Left ventricle myocardium inferior (tissue), 1 donor: Measurements from ENCODE around the gene TMEM40. TPM values are rescaled to one million over a fixed set of nuclear protein-coding genes. Genes with fewer than 3 reads are reported as not detected.
A peak's percentile ranks its signal among the peaks of the same experiment; 100 is the strongest.

ENCODE experiments used
- DNase-seq: peaks from one replicate; pipeline ENCODE4 v3.0.0-alpha.2; 2020
- H3K27ac ChIP-seq: fragments of 200-600 bp; replicated peaks from 2 replicates; pipeline ENCODE4 v1.8.0; 2021
- H3K27me3 ChIP-seq: fragments of 200-600 bp; 2 replicates; pipeline ENCODE4 v1.8.0; 2021; ENCODE audit warnings: low read depth
- H3K36me3 ChIP-seq: fragments of 200-600 bp; 2 replicates; pipeline ENCODE4 v1.8.0; 2021
- H3K4me1 ChIP-seq: fragments of 200-600 bp; 2 replicates; pipeline ENCODE4 v1.8.0; 2021
- H3K4me3 ChIP-seq: fragments of 200-600 bp; 2 replicates; pipeline ENCODE4 v1.8.0; 2021; ENCODE audit warnings: mild to moderate bottlenecking, moderate library complexity
- H3K9me3 ChIP-seq: fragments of 200-600 bp; replicated peaks from 2 replicates; pipeline ENCODE4 v1.8.0; 2021
- CTCF ChIP-seq: fragments of 200-600 bp; IDR thresholded peaks from 2 replicates; pipeline ENCODE4 v1.8.0; 2021; ENCODE audit warnings: antibody characterized with exemption, mild to moderate bottlenecking, borderline replicate concordance
- intact Hi-C: fragments of 100-400 bp; cut with micrococcal nuclease; formaldehyde crosslinking; loops from one replicate; pipeline ENCODE4 v1.11.0; 2022
- total RNA-seq: library from RNA; stranded (reverse); fragmentation: NEBNext Ultra II Directional; extraction: Animal tissue kit (Norgen Biotek cat#: 25700); gene quantifications from one replicate; pipeline ENCODE4 v1.2.1, GENCODE V29; 2021
- donor health status: DM: no; HTN: yes; CAD: no; lungs with severe emphysema.

Gene TMEM40
- total RNA-seq, 1 donor from 2014 or later, result 4.5 TPM

- H3K36me3 ChIP-seq, result no peaks in the 10 kb centered on the region
- no peaks in the 10 kb centered on the region for H3K9me3 ChIP-seq
- peaks cover 32% of the 10 kb centered on the region for H3K4me1 ChIP-seq
- H3K27ac ChIP-seq, result no peak overlapping the region
- H3K4me3 ChIP-seq, result no peak overlapping the region
- H3K27me3 ChIP-seq, result no peaks in the 10 kb centered on the region
- no peak for TF ChIP-seq CTCF
- intact Hi-C loops, result no loop called here
- DNase-seq, result no peak
Measured at GRCh38 chr3:12753275-12754028, 5.6 kb downstream of the TMEM40 start.

GRCh38 chr3:12752809-12753208 is 6.2 kb downstream of the TMEM40 start:
- no peak for TF ChIP-seq CTCF
- Histone ChIP-seq H3K27ac (no peak overlapping the region), H3K4me1 (peaks cover 25% of the 10 kb centered on the region), H3K4me3 (no peak overlapping the region), H3K36me3 (no peaks in the 10 kb centered on the region), H3K27me3 (no peaks in the 10 kb centered on the region), H3K9me3 (no peaks in the 10 kb centered on the region)
- DNase-seq, result no peak
- intact Hi-C loops, result no loop called here

- intact Hi-C loops, result no loop called here
- H3K4me1 ChIP-seq, result peaks cover 21% of the 10 kb centered on the region
- DNase-seq, result no peak
- TF ChIP-seq CTCF, result no peak
- H3K27me3 ChIP-seq, result no peaks in the 10 kb centered on the region
- H3K4me3 ChIP-seq, result no peak overlapping the region
- peak overlapping the region; percentile 81 for H3K27ac ChIP-seq
- no peaks in the 10 kb centered on the region for H3K36me3 ChIP-seq
- no peaks in the 10 kb centered on the region for H3K9me3 ChIP-seq
Measured at GRCh38 chr3:12752102-12752501, 7.0 kb downstream of the TMEM40 start.

- TF ChIP-seq CTCF, result no peak
- intact Hi-C loops, result no loop called here
- H3K9me3 ChIP-seq, result no peaks in the 10 kb centered on the region
- peaks cover 23% of the 10 kb centered on the region for H3K4me1 ChIP-seq
- no peak overlapping the region for H3K4me3 ChIP-seq
- H3K36me3 ChIP-seq, result no peaks in the 10 kb centered on the region
- H3K27me3 ChIP-seq, result no peaks in the 10 kb centered on the region
- no peak for DNase-seq
- H3K27ac ChIP-seq, result peak overlapping the region; percentile 81
Measured at GRCh38 chr3:12751571-12751970, 7.5 kb downstream of the TMEM40 start.

GRCh38 chr3:12750658-12751071 is 8.4 kb downstream of the TMEM40 start:
- no peak for TF ChIP-seq CTCF
- H3K4me3 ChIP-seq, result no peak overlapping the region
- H3K27me3 ChIP-seq, result no peaks in the 10 kb centered on the region
- no peak for DNase-seq
- H3K27ac ChIP-seq, result peak overlapping the region; percentile 81
- H3K9me3 ChIP-seq, result no peaks in the 10 kb centered on the region
- intact Hi-C loops, result no loop called here
- H3K36me3 ChIP-seq, result no peaks in the 10 kb centered on the region
- H3K4me1 ChIP-seq, result peaks cover 24% of the 10 kb centered on the region
